ENCODE data around the gene MAD2L2. TPM values are rescaled to one million over a fixed set of nuclear protein-coding genes. Genes with fewer than 3 reads are reported as not detected.

MAD2L2 gene
- total RNA-seq, 1 donor from 2014 or later: 34.9 TPM

DNA sequence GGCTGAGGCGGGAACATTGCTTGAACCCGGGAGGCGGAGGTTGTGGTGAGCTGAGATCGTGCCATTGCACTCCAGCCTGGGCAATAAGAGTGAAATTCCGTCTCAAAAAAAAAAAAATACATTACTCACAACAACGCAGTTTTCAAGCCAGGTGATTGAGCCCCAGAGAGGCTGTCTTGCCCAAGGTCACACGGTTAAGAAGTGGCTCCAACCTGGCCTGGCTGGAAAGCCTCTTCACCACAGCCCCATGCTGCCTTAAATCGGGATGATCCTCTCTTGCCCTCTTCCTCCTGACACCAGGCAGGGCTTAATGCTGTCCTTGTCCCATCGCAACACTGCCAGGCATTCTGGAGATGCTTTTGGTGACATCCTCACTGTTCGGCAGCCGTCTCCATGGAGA, 32.1 kb upstream of the MAD2L2 start:
- POLR2A ChIA-PET: no interaction called here
- Mint-ChIP-seq H3K27me3 (peaks cover 2% of the 10 kb centered on the region), H3K4me1 (no peaks in the 10 kb centered on the region), H3K4me3 (no peak overlapping the region), H3K9me3 (no peaks in the 10 kb centered on the region), H3K36me3 (ENCODE audit: low read depth) (no peaks in the 10 kb centered on the region), H3K27ac (no peak overlapping the region)
- CTCF ChIA-PET: interaction anchor here (1.5 kb wide), 1 partner anchor 49 kb away, joined by 5 read pairs; the partner anchor contains the start of gene FBXO6
- TF ChIP-seq, protein P1, sequence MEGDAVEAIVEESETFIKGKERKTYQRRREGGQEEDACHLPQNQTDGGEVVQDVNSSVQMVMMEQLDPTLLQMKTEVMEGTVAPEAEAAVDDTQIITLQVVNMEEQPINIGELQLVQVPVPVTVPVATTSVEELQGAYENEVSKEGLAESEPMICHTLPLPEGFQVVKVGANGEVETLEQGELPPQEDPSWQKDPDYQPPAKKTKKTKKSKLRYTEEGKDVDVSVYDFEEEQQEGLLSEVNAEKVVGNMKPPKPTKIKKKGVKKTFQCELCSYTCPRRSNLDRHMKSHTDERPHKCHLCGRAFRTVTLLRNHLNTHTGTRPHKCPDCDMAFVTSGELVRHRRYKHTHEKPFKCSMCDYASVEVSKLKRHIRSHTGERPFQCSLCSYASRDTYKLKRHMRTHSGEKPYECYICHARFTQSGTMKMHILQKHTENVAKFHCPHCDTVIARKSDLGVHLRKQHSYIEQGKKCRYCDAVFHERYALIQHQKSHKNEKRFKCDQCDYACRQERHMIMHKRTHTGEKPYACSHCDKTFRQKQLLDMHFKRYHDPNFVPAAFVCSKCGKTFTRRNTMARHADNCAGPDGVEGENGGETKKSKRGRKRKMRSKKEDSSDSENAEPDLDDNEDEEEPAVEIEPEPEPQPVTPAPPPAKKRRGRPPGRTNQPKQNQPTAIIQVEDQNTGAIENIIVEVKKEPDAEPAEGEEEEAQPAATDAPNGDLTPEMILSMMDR (IDR thresholded peaks at IDR 0.05): no peak
- no peak for ATAC-seq (ENCODE audit: low read depth)
- DNase-seq: no peak
- intact Hi-C loops (cut with micrococcal nuclease): loop anchor here (10.0 kb wide), 1 partner anchor 238 kb away; the partner anchor contains the start of gene DISP3

DNA sequence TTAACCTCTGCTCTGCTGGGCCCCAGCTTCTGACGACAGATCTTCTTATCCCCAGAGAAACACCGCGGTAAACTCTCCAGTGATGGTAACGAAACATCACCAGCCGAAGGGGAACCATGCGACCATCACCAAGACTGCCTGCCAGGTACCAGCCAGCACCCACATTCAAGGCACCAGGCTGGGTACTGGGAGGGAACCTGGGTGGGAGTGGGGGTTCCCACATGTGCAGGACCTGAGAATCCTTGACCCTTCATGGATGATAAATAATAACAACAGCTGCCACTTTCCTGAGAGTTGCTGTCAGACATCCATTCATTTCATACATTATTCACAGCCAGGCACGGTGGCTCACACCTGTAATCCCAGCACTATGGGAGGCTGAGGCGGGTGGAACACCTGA, 31.3 kb upstream of the MAD2L2 start:
- no peak for ATAC-seq (ENCODE audit: low read depth)
- intact Hi-C loops (cut with micrococcal nuclease): loop anchor here (10.0 kb wide), 1 partner anchor 237 kb away; the partner anchor contains the start of gene DISP3

DNA sequence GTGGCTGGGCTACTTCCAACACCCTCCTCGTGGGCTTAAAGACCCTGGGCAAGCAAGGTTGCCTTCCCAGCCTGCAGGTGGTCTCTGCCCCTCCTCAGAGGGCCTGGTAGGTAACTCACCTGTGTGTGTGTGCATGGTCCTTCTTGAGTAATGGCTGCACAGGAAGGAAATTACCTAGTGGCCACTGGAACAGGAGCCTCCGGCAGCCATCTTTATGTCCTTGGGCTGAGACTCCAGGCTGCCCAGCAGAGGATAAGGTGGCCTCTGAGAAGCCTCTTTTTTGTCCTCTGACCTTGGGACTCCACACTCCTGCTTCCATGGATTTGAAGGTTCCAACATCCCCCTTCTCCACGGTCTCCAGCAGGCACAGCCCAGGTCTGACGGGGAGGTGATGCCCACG, 30.5 kb upstream of the MAD2L2 start:
- TF ChIP-seq, protein P1 (IDR thresholded peaks at IDR 0.05): no peak
- CTCF ChIA-PET: interaction anchor here (1.1 to 3.9 kb wide), 2 partner anchors 8 to 47 kb away, joined by 5 to 14 read pairs; partner anchors contain the start of gene FBXO6
- no peak for DNase-seq
- POLR2A ChIA-PET: no interaction called here
- Mint-ChIP-seq H3K4me3 (no peak overlapping the region), H3K4me1 (no peaks in the 10 kb centered on the region), H3K9me3 (no peaks in the 10 kb centered on the region), H3K36me3 (ENCODE audit: low read depth) (no peaks in the 10 kb centered on the region), H3K27ac (no peak overlapping the region), H3K27me3 (peaks cover 2% of the 10 kb centered on the region)
- no peak for ATAC-seq (ENCODE audit: low read depth)
- intact Hi-C loops (cut with micrococcal nuclease): loop anchor here (10.0 kb wide), 1 partner anchor 237 kb away; the partner anchor contains the start of gene DISP3

More for the DNA sequence above, 31.3 kb upstream of the MAD2L2 start:
- H3K27ac Mint-ChIP-seq: no peak overlapping the region
- H3K36me3 Mint-ChIP-seq (ENCODE audit: low read depth): no peaks in the 10 kb centered on the region
- peaks cover 2% of the 10 kb centered on the region for H3K27me3 Mint-ChIP-seq
- no peak overlapping the region for H3K4me3 Mint-ChIP-seq
- H3K4me1 Mint-ChIP-seq: no peaks in the 10 kb centered on the region
- ChIA-PET CTCF (no interaction called here), POLR2A (no interaction called here)
- TF ChIP-seq, protein P1 (IDR thresholded peaks at IDR 0.05): no peak
- DNase-seq: no peak
- no peaks in the 10 kb centered on the region for H3K9me3 Mint-ChIP-seq

DNA sequence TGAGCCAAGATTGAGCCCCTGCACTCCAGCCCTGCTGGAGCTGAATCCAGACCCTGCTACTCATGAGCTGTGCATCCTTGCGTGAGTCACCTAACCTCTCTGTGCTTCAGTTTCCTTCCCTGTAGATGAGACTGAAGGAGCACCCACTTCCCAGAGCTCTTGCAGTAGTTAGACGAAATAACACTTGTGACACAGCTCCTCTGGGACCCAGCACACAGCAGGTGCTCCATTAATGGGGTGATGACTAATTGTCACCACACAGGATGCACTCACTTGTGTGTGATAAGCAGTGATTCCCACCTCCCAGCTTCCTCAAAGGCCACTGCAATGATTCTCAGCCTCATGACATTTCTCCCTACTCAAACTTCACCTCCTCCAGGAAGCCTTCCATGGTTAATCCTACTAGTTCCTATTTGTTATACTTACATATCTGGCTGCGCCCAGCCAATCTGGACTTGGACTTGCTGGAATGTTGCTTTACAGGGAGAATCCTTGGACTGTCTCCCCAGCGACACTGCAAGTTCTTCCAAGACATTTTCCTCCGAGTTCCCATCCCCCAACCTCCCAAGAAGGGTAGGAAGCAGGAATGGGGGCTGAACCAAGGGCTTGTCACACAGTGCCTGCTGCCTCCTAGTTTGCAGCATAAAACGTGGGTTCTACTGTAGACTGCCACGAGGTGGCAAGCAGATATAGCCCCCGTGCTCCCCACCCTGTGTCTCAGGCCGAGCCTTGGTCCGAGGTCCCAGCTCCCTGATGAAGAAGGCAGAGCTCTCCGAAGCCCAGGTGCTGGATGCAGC, 27.8 kb upstream of the MAD2L2 start:
- ChIA-PET CTCF (interaction anchor here (1.0 to 3.9 kb wide), 3 partner anchors 11 to 58 kb away, joined by 3 to 14 read pairs (median 4); partner anchors contain the start of gene FBXO6), POLR2A (interaction anchor here (1.3 to 1.5 kb wide), 2 partner anchors 10 to 11 kb away, joined by 4 to 6 read pairs; no protein-coding TSS in a partner anchor)
- Mint-ChIP-seq H3K4me3 (no peak overlapping the region), H3K36me3 (ENCODE audit: low read depth) (no peaks in the 10 kb centered on the region), H3K27ac (no peak overlapping the region), H3K4me1 (no peaks in the 10 kb centered on the region), H3K27me3 (peaks cover 2% of the 10 kb centered on the region), H3K9me3 (no peaks in the 10 kb centered on the region)
- TF ChIP-seq, protein P1 (IDR thresholded peaks at IDR 0.05): no peak
- ATAC-seq (ENCODE audit: low read depth): no peak
- no peak for DNase-seq
- intact Hi-C loops (cut with micrococcal nuclease): no loop called here

DNA sequence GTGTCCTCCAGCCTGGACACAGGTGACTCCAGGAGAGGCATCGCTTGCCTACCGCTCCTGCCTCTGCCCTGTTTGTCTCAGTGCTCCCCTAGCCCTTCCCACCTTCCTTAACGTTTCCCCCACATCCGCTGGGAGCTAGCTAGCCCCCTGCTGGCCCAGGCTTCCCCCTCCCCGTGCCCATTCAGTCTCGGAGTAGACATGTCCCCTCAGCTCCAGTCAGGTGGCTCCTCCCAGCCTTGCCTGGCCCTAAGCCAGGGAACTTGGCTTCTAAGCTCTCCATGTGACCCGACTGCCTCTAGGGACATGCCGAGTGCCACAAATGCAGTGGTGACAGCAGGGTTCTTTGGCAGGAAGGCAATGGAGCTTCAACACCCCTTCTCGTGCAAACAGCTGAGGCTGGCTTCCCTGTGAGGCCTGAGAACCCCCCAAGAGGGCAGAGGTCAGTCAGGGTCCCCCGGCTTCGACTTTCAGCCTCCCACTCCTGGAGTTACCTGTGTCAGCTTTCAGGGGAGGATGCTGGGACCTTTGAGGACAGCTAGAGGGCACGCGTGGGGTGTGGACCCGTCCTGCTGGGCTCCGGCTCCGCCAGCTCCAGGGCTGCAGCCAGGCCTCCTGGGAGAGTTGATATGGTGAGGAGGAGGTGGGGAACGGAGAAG, 26.8 kb upstream of the MAD2L2 start:
- no peak overlapping the region for H3K27ac Mint-ChIP-seq
- no peak for ATAC-seq (ENCODE audit: low read depth)
- no peak overlapping the region for H3K4me3 Mint-ChIP-seq
- no peaks in the 10 kb centered on the region for H3K4me1 Mint-ChIP-seq
- intact Hi-C loops (cut with micrococcal nuclease): no loop called here
- ChIA-PET POLR2A (interaction anchor here (0.6 to 1.3 kb wide), 2 partner anchors 12 to 170 kb away, joined by 4 to 6 read pairs; no protein-coding TSS in a partner anchor), CTCF (interaction anchor here (0.7 to 3.9 kb wide), 3 partner anchors 12 to 44 kb away, joined by 3 to 14 read pairs (median 4); partner anchors contain the start of gene FBXO6)
- TF ChIP-seq, protein P1 (IDR thresholded peaks at IDR 0.05): no peak
- no peaks in the 10 kb centered on the region for H3K36me3 Mint-ChIP-seq (ENCODE audit: low read depth)
- DNase-seq: no peak
- peaks cover 5% of the 10 kb centered on the region for H3K27me3 Mint-ChIP-seq
- no peaks in the 10 kb centered on the region for H3K9me3 Mint-ChIP-seq

All from activated B cell treated with CpG ODN at 0.5 μM for 24 hours (primary cell).